NCI-H1417 (cell line): Measurements from ENCODE around the gene NTN5.
"Not testable (repeated sequence)": the region's sequence is repeated elsewhere in the genome, so short reads cannot be mapped to it uniquely, and the experiment has no call there.

ENCODE experiments used
- DNase-seq, 3 experiments: peaks; one replicate each; lab custom pipeline; 2025; lab: John Stamatoyannopoulos, UW

Gene NTN5

GRCh38 chr19:48672994-48673393, at the start of gene NTN5:
Gene NTN5 (minus strand): TSS chr19:48673017. CDS start chr19:48670986, 2,031 bp downstream.
- no peak for DNase-seq

GRCh38 chr19:48722196-48722708, 49.4 kb upstream of the NTN5 start:
- no peak for DNase-seq

- peak; percentile 97 to 100 (median 99) for DNase-seq
Observed at GRCh38 chr19:48720613-48721296, 47.9 kb upstream of the NTN5 start.

GRCh38 chr19:48720251-48720612, 47.4 kb upstream of the NTN5 start:
- no peak for DNase-seq

- no peak for DNase-seq
Observed at GRCh38 chr19:48719263-48720171, 46.7 kb upstream of the NTN5 start, which contains the start of gene MAMSTR. Gene MAMSTR (minus strand): TSS chr19:48719725. CDS start chr19:48719031, 694 bp downstream.

- no peak for DNase-seq
Observed at GRCh38 chr19:48718711-48719231, 46.0 kb upstream of the NTN5 start.

- DNase-seq, result not testable (repeated sequence)
Observed at GRCh38 chr19:48718106-48718505, 45.3 kb upstream of the NTN5 start.

GRCh38 chr19:48716562-48717291, 43.9 kb upstream of the NTN5 start:
- peak in 2 of 3 experiments; percentile 35 to 65 for DNase-seq

GRCh38 chr19:48715681-48716171, 42.9 kb upstream of the NTN5 start:
- DNase-seq, result no peak

GRCh38 chr19:48714759-48715675, 42.2 kb upstream of the NTN5 start:
- no peak for DNase-seq

- peak; percentile 99 to 100 (median 100) for DNase-seq
Observed at GRCh38 chr19:48713864-48714755, 41.3 kb upstream of the NTN5 start.

GRCh38 chr19:48713041-48713863, 40.4 kb upstream of the NTN5 start:
- peak in 2 of 3 experiments; percentile 32 to 38 for DNase-seq

GRCh38 chr19:48711106-48711662, 38.4 kb upstream of the NTN5 start:
- DNase-seq, result no peak

- DNase-seq, result no peak
Observed at GRCh38 chr19:48708471-48708870, 35.7 kb upstream of the NTN5 start.

GRCh38 chr19:48705431-48705830, 32.6 kb upstream of the NTN5 start:
- DNase-seq, result no peak

GRCh38 chr19:48703316-48703715, 30.5 kb upstream of the NTN5 start:
- DNase-seq, result no peak

- no peak for DNase-seq
Observed at GRCh38 chr19:48702701-48703100, 29.9 kb upstream of the NTN5 start.

- no peak for DNase-seq
Observed at GRCh38 chr19:48698046-48698445, 25.2 kb upstream of the NTN5 start.
